ENCODE measurements around the gene ZNF628.

The ZNF628 gene

DNA sequence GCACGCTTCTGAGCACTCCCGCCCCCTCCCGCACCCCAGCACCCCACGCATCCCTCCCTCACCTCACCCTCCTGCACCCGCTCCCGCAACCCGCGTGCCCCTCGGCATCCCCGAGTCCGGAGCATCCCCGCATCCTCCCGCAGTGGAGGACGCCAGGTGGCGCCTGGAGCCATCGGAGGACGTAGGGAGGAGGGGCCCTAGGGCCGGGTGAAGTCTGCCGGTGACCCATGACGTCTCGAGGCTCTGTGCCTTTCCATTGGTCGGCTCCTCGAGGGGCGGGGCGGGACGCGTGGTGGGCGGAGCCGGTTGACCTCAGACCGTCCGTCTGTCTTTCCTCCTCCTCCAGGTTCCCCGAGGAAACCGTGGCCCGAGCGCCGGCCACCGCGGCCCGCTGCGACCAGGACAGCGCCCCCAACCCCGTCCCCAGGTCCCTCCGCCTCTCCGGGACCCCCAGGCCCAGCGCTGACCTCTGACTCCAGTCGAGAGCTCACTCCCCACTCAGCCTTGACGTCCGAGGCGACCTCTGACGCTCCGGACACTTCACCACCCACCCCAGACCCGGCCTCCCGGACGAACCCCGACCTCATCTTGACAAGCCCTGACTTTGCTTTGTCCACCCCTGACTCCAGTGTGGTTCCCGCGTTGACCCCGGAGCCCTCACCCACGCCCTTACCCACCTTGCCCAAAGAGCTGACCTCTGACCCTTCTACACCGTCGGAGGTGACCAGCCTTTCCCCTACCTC lies 40.6 kb downstream of the ZNF628 start:
- Histone ChIP-seq H3K4me3 (ENCODE audit: low read depth, low read length) (peak overlapping the region; percentile 37), H3K4me1 (ENCODE audit: control insufficient read depth, insufficient read depth, low read length) (no peaks in the 10 kb centered on the region), H3K9me3 (ENCODE audit: control insufficient read depth, insufficient read depth, low read depth, low read length) (no peaks in the 10 kb centered on the region), H3K27ac (ENCODE audit: extremely low read depth, low read depth, low read length) (no peak overlapping the region), H3K36me3 (ENCODE audit: control insufficient read depth in 2 of 2, insufficient read depth in 1 of 2, low read length in 2 of 2) (no peaks in the 10 kb centered on the region)
- POLR2A ChIA-PET = interaction anchor here (0.8 to 1.2 kb wide), 2 partner anchors 55 to 107 kb away, joined by 3 read pairs; partner anchors contain the start of genes ISOC2 and ZNF784
- CTCF ChIA-PET = interaction anchor here (0.6 to 5.0 kb wide), 26 partner anchors 9 to 636 kb away, joined by 3 to 50 read pairs (median 4); partner anchors contain the start of genes FIZ1, ZNF784 and ZNF865
- peak; percentile 28; the same call in 1 of the 2 replicates for TF ChIP-seq ZFP37 (tag by site-specific recombination; IDR thresholded peaks at IDR 0.05)
- TF ChIP-seq ZNF138 (tag by site-specific recombination; IDR thresholded peaks at IDR 0.05; ENCODE audit: borderline replicate concordance) = no peak
- no peak; the same call in 1 of the 2 replicates for TF ChIP-seq ZBTB7A (tag by site-specific recombination; IDR thresholded peaks at IDR 0.05; ENCODE audit: low read depth)
- TF ChIP-seq ZBTB1 (tag by site-specific recombination; IDR thresholded peaks at IDR 0.05) = no peak
- no peak for TF ChIP-seq GLI2 (tag by site-specific recombination; IDR thresholded peaks at IDR 0.05; ENCODE audit: borderline replicate concordance, low read depth)
- TF ChIP-seq ZNF214 (tag by site-specific recombination; IDR thresholded peaks at IDR 0.05; ENCODE audit: borderline replicate concordance) = no peak
- TF ChIP-seq, protein P1, sequence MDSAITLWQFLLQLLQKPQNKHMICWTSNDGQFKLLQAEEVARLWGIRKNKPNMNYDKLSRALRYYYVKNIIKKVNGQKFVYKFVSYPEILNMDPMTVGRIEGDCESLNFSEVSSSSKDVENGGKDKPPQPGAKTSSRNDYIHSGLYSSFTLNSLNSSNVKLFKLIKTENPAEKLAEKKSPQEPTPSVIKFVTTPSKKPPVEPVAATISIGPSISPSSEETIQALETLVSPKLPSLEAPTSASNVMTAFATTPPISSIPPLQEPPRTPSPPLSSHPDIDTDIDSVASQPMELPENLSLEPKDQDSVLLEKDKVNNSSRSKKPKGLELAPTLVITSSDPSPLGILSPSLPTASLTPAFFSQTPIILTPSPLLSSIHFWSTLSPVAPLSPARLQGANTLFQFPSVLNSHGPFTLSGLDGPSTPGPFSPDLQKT (IDR thresholded peaks at IDR 0.05; ENCODE audit: borderline replicate concordance, low read depth, low read length) = no peak
- TF ChIP-seq IKZF3 (tag by site-specific recombination; IDR thresholded peaks at IDR 0.05) = peak; percentile 65; the same call in 1 of the 2 replicates
- peak; percentile 65; the same call in 1 of the 2 replicates for TF ChIP-seq GLI4 (tag by site-specific recombination; IDR thresholded peaks at IDR 0.05)
- TF ChIP-seq, protein P2, sequence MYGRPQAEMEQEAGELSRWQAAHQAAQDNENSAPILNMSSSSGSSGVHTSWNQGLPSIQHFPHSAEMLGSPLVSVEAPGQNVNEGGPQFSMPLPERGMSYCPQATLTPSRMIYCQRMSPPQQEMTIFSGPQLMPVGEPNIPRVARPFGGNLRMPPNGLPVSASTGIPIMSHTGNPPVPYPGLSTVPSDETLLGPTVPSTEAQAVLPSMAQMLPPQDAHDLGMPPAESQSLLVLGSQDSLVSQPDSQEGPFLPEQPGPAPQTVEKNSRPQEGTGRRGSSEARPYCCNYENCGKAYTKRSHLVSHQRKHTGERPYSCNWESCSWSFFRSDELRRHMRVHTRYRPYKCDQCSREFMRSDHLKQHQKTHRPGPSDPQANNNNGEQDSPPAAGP (tag by site-specific recombination; IDR thresholded peaks at IDR 0.05) = no peak
- no peak for TF ChIP-seq ZNF132 (tag by site-specific recombination; IDR thresholded peaks at IDR 0.05; ENCODE audit: borderline replicate concordance)
- no peak for TF ChIP-seq ZNF621 (tag by site-specific recombination; IDR thresholded peaks at IDR 0.05)
- 0 out of 2 replicates have a peak, but pooled peaks have one; percentile 40 for TF ChIP-seq ZNF660 (tag by site-specific recombination; IDR thresholded peaks at IDR 0.05)
- TF ChIP-seq, protein P3, sequence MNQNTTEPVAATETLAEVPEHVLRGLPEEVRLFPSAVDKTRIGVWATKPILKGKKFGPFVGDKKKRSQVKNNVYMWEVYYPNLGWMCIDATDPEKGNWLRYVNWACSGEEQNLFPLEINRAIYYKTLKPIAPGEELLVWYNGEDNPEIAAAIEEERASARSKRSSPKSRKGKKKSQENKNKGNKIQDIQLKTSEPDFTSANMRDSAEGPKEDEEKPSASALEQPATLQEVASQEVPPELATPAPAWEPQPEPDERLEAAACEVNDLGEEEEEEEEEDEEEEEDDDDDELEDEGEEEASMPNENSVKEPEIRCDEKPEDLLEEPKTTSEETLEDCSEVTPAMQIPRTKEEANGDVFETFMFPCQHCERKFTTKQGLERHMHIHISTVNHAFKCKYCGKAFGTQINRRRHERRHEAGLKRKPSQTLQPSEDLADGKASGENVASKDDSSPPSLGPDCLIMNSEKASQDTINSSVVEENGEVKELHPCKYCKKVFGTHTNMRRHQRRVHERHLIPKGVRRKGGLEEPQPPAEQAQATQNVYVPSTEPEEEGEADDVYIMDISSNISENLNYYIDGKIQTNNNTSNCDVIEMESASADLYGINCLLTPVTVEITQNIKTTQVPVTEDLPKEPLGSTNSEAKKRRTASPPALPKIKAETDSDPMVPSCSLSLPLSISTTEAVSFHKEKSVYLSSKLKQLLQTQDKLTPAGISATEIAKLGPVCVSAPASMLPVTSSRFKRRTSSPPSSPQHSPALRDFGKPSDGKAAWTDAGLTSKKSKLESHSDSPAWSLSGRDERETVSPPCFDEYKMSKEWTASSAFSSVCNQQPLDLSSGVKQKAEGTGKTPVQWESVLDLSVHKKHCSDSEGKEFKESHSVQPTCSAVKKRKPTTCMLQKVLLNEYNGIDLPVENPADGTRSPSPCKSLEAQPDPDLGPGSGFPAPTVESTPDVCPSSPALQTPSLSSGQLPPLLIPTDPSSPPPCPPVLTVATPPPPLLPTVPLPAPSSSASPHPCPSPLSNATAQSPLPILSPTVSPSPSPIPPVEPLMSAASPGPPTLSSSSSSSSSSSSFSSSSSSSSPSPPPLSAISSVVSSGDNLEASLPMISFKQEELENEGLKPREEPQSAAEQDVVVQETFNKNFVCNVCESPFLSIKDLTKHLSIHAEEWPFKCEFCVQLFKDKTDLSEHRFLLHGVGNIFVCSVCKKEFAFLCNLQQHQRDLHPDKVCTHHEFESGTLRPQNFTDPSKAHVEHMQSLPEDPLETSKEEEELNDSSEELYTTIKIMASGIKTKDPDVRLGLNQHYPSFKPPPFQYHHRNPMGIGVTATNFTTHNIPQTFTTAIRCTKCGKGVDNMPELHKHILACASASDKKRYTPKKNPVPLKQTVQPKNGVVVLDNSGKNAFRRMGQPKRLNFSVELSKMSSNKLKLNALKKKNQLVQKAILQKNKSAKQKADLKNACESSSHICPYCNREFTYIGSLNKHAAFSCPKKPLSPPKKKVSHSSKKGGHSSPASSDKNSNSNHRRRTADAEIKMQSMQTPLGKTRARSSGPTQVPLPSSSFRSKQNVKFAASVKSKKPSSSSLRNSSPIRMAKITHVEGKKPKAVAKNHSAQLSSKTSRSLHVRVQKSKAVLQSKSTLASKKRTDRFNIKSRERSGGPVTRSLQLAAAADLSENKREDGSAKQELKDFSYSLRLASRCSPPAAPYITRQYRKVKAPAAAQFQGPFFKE (tag by site-specific recombination; IDR thresholded peaks at IDR 0.05; ENCODE audit: borderline replicate concordance) = no peak
- TF ChIP-seq, protein P4, sequence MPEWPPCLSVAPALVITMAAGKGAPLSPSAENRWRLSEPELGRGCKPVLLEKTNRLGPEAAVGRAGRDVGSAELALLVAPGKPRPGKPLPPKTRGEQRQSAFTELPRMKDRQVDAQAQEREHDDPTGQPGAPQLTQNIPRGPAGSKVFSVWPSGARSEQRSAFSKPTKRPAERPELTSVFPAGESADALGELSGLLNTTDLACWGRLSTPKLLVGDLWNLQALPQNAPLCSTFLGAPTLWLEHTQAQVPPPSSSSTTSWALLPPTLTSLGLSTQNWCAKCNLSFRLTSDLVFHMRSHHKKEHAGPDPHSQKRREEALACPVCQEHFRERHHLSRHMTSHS (tag by site-specific recombination; IDR thresholded peaks at IDR 0.05) = no peak
- no peak for TF ChIP-seq ZNF184 (tag by site-specific recombination; IDR thresholded peaks at IDR 0.05)
- TF ChIP-seq WT1 (tag by site-specific recombination; IDR thresholded peaks at IDR 0.05) = no peak
- TF ChIP-seq, protein P5, sequence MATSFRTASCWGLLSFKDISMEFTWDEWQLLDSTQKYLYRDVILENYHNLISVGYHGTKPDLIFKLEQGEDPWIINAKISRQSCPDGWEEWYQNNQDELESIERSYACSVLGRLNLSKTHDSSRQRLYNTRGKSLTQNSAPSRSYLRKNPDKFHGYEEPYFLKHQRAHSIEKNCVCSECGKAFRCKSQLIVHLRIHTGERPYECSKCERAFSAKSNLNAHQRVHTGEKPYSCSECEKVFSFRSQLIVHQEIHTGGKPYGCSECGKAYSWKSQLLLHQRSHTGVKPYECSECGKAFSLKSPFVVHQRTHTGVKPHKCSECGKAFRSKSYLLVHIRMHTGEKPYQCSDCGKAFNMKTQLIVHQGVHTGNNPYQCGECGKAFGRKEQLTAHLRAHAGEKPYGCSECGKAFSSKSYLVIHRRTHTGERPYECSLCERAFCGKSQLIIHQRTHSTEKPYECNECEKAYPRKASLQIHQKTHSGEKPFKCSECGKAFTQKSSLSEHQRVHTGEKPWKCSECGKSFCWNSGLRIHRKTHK (tag by site-specific recombination; IDR thresholded peaks at IDR 0.05) = no peak
- TF ChIP-seq, protein P6, sequence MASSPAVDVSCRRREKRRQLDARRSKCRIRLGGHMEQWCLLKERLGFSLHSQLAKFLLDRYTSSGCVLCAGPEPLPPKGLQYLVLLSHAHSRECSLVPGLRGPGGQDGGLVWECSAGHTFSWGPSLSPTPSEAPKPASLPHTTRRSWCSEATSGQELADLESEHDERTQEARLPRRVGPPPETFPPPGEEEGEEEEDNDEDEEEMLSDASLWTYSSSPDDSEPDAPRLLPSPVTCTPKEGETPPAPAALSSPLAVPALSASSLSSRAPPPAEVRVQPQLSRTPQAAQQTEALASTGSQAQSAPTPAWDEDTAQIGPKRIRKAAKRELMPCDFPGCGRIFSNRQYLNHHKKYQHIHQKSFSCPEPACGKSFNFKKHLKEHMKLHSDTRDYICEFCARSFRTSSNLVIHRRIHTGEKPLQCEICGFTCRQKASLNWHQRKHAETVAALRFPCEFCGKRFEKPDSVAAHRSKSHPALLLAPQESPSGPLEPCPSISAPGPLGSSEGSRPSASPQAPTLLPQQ (tag by site-specific recombination; IDR thresholded peaks at IDR 0.05) = 0 out of 2 replicates have a peak, but pooled peaks have one; percentile 53
- peak; percentile 56; the same call in 1 of the 2 replicates for TF ChIP-seq KLF1 (tag by site-specific recombination; IDR thresholded peaks at IDR 0.05)
- TF ChIP-seq BCL11B (tag by site-specific recombination; IDR thresholded peaks at IDR 0.05; ENCODE audit: low read depth) = peak; percentile 97
- no peak for TF ChIP-seq ZNF473 (tag by site-specific recombination; IDR thresholded peaks at IDR 0.05)
- no peak for TF ChIP-seq YY1 (tag by site-specific recombination; IDR thresholded peaks at IDR 0.05)
- TF ChIP-seq ZNF174 (tag by site-specific recombination; IDR thresholded peaks at IDR 0.05) = no peak

All from HEK293 (cell line).